A673 (cell line): Measurements from ENCODE around the gene HIPK3. TPM values are rescaled to one million over a fixed set of nuclear protein-coding genes. Genes with fewer than 3 reads are reported as not detected.

Source experiments
- BruUV-seq: library from RNA; stranded (reverse); fragments of 400-500 nt; replicated peaks from 2 replicates; lab custom pipeline; 2021; lab: Mats Ljungman, UMichigan
- CTCF ChIA-PET: fragments of 300-600 bp; sonication (Branson Sonifier 250); formaldehyde crosslinking; loops from one replicate; lab custom pipeline; 2022; ENCODE audit warnings: antibody characterized with exemption; lab: Charles Lee
- POLR2A ChIA-PET: fragments of 300-600 bp; sonication (Branson Sonifier 250); formaldehyde crosslinking; loops from one replicate; lab custom pipeline; 2022; ENCODE audit warnings: antibody characterized with exemption; ENCODE audit not compliant: low non-redundant PET; lab: Charles Lee
- DNase-seq: peaks from one replicate; pipeline ENCODE4 v3.0.0-alpha.2; 2015; ENCODE audit warnings: low spot score
- H3K27ac ChIP-seq: fragments of 200-600 bp; sonication (generic); 2 replicates; pipeline ENCODE4 v1.5.1; 2016; ENCODE audit warnings: mixed run types, low read depth, mild to moderate bottlenecking, mixed read lengths, antibody characterized with exemption, low read length; ENCODE audit not compliant: poor library complexity, severe bottlenecking
- H3K27me3 ChIP-seq: fragments of 200-600 bp; sonication (generic); replicated peaks from 2 replicates; pipeline ENCODE4 v1.6.1; 2017; ENCODE audit warnings: mixed run types, low read depth, mild to moderate bottlenecking, mixed read lengths, antibody characterized with exemption, low read length; ENCODE audit not compliant: insufficient read depth, poor library complexity
- H3K36me3 ChIP-seq: fragments of 200-600 bp; sonication (generic); 2 replicates; pipeline ENCODE4 v1.6.1; 2016; ENCODE audit warnings: mixed run types, mild to moderate bottlenecking, mixed read lengths, antibody characterized with exemption, low read length; ENCODE audit not compliant: insufficient read depth, poor library complexity, severe bottlenecking
- H3K4me1 ChIP-seq: fragments of 200-600 bp; sonication (generic); 2 replicates; pipeline ENCODE4 v1.6.1; 2017; ENCODE audit warnings: mixed run types, mild to moderate bottlenecking, mixed read lengths, antibody characterized with exemption, low read length; ENCODE audit not compliant: insufficient read depth, poor library complexity, severe bottlenecking
- H3K4me3 ChIP-seq: fragments of 200-600 bp; sonication (generic); 2 replicates; pipeline ENCODE4 v1.5.1; 2016; ENCODE audit warnings: low read depth, mixed run types, mild to moderate bottlenecking, mixed read lengths, low read length; ENCODE audit not compliant: poor library complexity, severe bottlenecking
- H3K9me3 ChIP-seq: fragments of 200-600 bp; sonication (generic); 2 replicates; pipeline ENCODE4 v1.6.1; 2016; ENCODE audit warnings: mixed run types, low read depth, mild to moderate bottlenecking, mixed read lengths, antibody characterized with exemption, low read length; ENCODE audit not compliant: poor library complexity, severe bottlenecking
- CTCF ChIP-seq: fragments of 300-800, 200-600 bp; sonication (generic); conservative IDR thresholded peaks from 2 replicates; pipeline ENCODE4 v1.5.1; 2017; ENCODE audit warnings: low read depth, mild to moderate bottlenecking, antibody characterized with exemption, low read length, moderate library complexity, mixed read lengths
- EZH2 ChIP-seq: fragments of 200-600 bp; sonication (generic); IDR thresholded peaks from 2 replicates; pipeline ENCODE4 v1.6.1; 2017; ENCODE audit warnings: borderline replicate concordance, low read depth, mild to moderate bottlenecking, mixed read lengths, antibody characterized with exemption, low read length; ENCODE audit not compliant: poor library complexity, severe bottlenecking
- intact Hi-C: fragments of 100-400 bp; cut with micrococcal nuclease; formaldehyde crosslinking; loops from one replicate; pipeline ENCODE4 v1.10.0; 2022; ENCODE audit not compliant: unreplicated experiment
- total RNA-seq: library from RNA; stranded (reverse); gene quantifications from 2 replicates; pipeline ENCODE4 v1.2.3, GENCODE V29; 2021

Gene HIPK3
- total RNA-seq, 1 experiment from 2014 or later, result 86.7 TPM

GRCh38 chr11:33347490-33348125 lies 90.4 kb downstream of the HIPK3 start:
- Histone ChIP-seq H3K27me3 (no peaks in the 10 kb centered on the region), H3K27ac (no peak overlapping the region), H3K36me3 (peaks cover 56% of the 10 kb centered on the region), H3K9me3 (no peaks in the 10 kb centered on the region), H3K4me1 (no peaks in the 10 kb centered on the region), H3K4me3 (no peak overlapping the region)
- intact Hi-C loops, result no loop called here
- ChIA-PET CTCF (interaction anchor here (0.6 to 1.0 kb wide), 2 partner anchors 15 to 93 kb away, joined by 3 read pairs; no protein-coding TSS in a partner anchor), POLR2A (no interaction called here)
- TF ChIP-seq EZH2, result no peak
- no peak for TF ChIP-seq CTCF
- no TSS peak for BruUV-seq
- no peak for DNase-seq

DNA sequence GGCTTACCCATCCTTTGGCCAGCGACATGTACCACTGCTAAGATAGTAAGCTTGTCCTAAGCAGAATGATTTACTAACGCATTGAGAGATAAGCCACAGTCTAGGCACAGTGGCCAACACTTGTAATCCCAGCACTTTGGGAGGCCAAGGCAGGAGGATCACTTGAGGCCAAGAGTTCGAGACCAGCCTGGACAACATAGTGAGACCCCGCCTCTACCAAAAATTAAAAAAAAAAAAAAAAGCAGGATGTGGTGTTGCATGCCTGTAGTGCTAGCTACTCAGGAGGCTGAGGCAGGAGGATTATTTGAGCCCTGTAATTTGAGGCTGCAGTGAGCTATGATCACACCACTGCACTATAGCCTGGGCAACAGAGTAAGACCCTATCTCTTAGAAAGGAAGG lies 93.1 kb downstream of the HIPK3 start:
- no peak for DNase-seq
- intact Hi-C loops, result no loop called here
- no TSS peak for BruUV-seq
- POLR2A ChIA-PET, result no interaction called here
- TF ChIP-seq CTCF (no peak), EZH2 (no peak)
- CTCF ChIA-PET, result no interaction called here
- Histone ChIP-seq H3K36me3 (peaks cover 69% of the 10 kb centered on the region), H3K27ac (no peak overlapping the region), H3K4me3 (no peak overlapping the region), H3K4me1 (no peaks in the 10 kb centered on the region), H3K27me3 (no peaks in the 10 kb centered on the region), H3K9me3 (no peaks in the 10 kb centered on the region)

- intact Hi-C loops, result no loop called here
- Histone ChIP-seq H3K4me1 (no peaks in the 10 kb centered on the region), H3K27ac (no peak overlapping the region), H3K36me3 (peaks cover 15% of the 10 kb centered on the region), H3K9me3 (no peaks in the 10 kb centered on the region), H3K4me3 (no peak overlapping the region), H3K27me3 (no peaks in the 10 kb centered on the region)
- TF ChIP-seq EZH2 (no peak), CTCF (no peak)
- DNase-seq, result no peak
- ChIA-PET CTCF (no interaction called here), POLR2A (no interaction called here)
- BruUV-seq, result no TSS peak
Observed at GRCh38 chr11:33358150-33358831, 101.1 kb downstream of the HIPK3 start.
